HepG2 (cell line): ENCODE results near the gene KCNQ2. TPM values are rescaled to one million over a fixed set of nuclear protein-coding genes. Genes with fewer than 3 reads are reported as not detected.

Source experiments
- ATAC-seq: fragments of 200-7000 bp; cut with Tn5 transposase; 3 replicates; pipeline ENCODE4 v1.9.1; 2020; ENCODE audit warnings: mild to moderate bottlenecking, moderate library complexity
- BruUV-seq: library from RNA; stranded (reverse); fragments of 400-500 nt; replicated peaks from 2 replicates; lab custom pipeline; 2021; lab: Mats Ljungman, UMichigan
- CTCF ChIA-PET: fragments of 300-600 bp; formaldehyde crosslinking; extraction: SDS; loops from one replicate; lab custom pipeline; 2021; ENCODE audit warnings: low total read pairs, inconsistent platforms, low intra/inter-chr PET ratio; lab: Yijun Ruan, JAX
- POLR2A ChIA-PET: fragments of 350-600 bp; sonication (Branson Sonifier 250); formaldehyde crosslinking; loops from one replicate; lab custom pipeline; 2020; ENCODE audit warnings: antibody characterized with exemption, inconsistent platforms; lab: Yijun Ruan, JAX
- DNase-seq: peaks from one replicate; pipeline ENCODE4 v3.0.0-alpha.2; 2015; ENCODE audit warnings: low spot score
- FAIRE-seq: peaks from 3 replicates; lab custom pipeline; 2011; peaks lifted over from hg19 to GRCh38; lab: Jason Lieb, UNC
- H2AFZ ChIP-seq: one replicate; pipeline ENCODE4 v1.6.1; 2011; ENCODE audit warnings: low read length, inconsistent platforms
- H3K27ac ChIP-seq: fragments of 300-600 bp; 3 replicates; pipeline ENCODE4 v1.8.0; 2011; ENCODE audit warnings: mixed run types, mild to moderate bottlenecking, mixed read lengths, low read length, inconsistent platforms; ENCODE audit not compliant: insufficient read depth; ENCODE audit errors: extremely low read length
- H3K27me3 ChIP-seq, 2 experiments: fragments of 200-600 bp in 1 of 2; 2 replicates in 1 of 2; 3 replicates in 1 of 2; pipeline versions ENCODE4 v1.6.0 to v1.8.0; 2011; ENCODE audit warnings: low read length in 2 of 2, mild to moderate bottlenecking in 2 of 2, moderate library complexity in 2 of 2, inconsistent platforms in 1 of 2; ENCODE audit not compliant: insufficient read depth in 2 of 2, control insufficient read depth in 1 of 2
- H3K36me3 ChIP-seq, 2 experiments: fragments of 200-600 bp in 1 of 2; replicated peaks in 1 of 2; 2 replicates in 1 of 2; 3 replicates in 1 of 2; pipeline versions ENCODE4 v1.5.1 to v1.8.0; 2011; ENCODE audit warnings: low read length in 2 of 2, inconsistent platforms in 1 of 2; ENCODE audit not compliant: insufficient read depth in 2 of 2, control insufficient read depth in 1 of 2
- H3K4me1 ChIP-seq: 2 replicates; pipeline ENCODE4 v1.5.1; 2012; ENCODE audit warnings: low read length, inconsistent platforms; ENCODE audit not compliant: insufficient read depth
- H3K4me2 ChIP-seq: 2 replicates; pipeline ENCODE4 v1.6.0; 2011; ENCODE audit warnings: low read depth, low read length, inconsistent platforms
- H3K4me3 ChIP-seq, 3 experiments: fragments of 200-600 bp in 1 of 3; sonication (generic), shearing (Covaris generic) in 1 of 3; replicated peaks in 1 of 3; 2 replicates each; pipeline ENCODE4 v1.5.1; 2011 to 2016; ENCODE audit warnings: low read length in 3 of 3, inconsistent platforms in 2 of 3, low read depth in 2 of 3, mild to moderate bottlenecking in 2 of 3, control low read depth in 1 of 3, mixed read lengths in 1 of 3; ENCODE audit not compliant: insufficient read depth in 1 of 3
- H3K79me2 ChIP-seq: one replicate; pipeline ENCODE4 v1.6.1; 2011; ENCODE audit warnings: low read length, inconsistent platforms; ENCODE audit not compliant: insufficient read depth
- H3K9ac ChIP-seq: 2 replicates; pipeline ENCODE4 v1.6.0; 2011; ENCODE audit warnings: mild to moderate bottlenecking, low read depth, low read length, inconsistent platforms; ENCODE audit not compliant: insufficient read depth
- H3K9me3 ChIP-seq: 2 replicates; pipeline ENCODE4 v1.5.1; 2012; ENCODE audit warnings: mild to moderate bottlenecking, low read length
- H4K20me1 ChIP-seq: 2 replicates; pipeline ENCODE4 v1.6.0; 2011; ENCODE audit warnings: inconsistent platforms, mild to moderate bottlenecking, low read length, moderate library complexity; ENCODE audit not compliant: insufficient read depth
- ARNTL ChIP-seq: sonication (generic); formaldehyde crosslinking; IDR thresholded peaks from 2 replicates; pipeline ENCODE4 v1.4.0; 2020; ENCODE audit warnings: mild to moderate bottlenecking, missing genetic modification reagents
- CAMTA2 ChIP-seq: sonication (generic); formaldehyde crosslinking; IDR thresholded peaks from 2 replicates; pipeline ENCODE4 v1.4.0; 2020; ENCODE audit warnings: mild to moderate bottlenecking, missing genetic modification reagents, borderline replicate concordance
- EZH2 ChIP-seq: conservative IDR thresholded peaks from 2 replicates; pipeline ENCODE4 v1.6.1; 2012; ENCODE audit warnings: mild to moderate bottlenecking, low read depth, low read length, moderate library complexity
- FOXA1 ChIP-seq, 2 experiments: fragments of 450-650 bp in 1 of 2; sonication (generic) in 1 of 2; formaldehyde crosslinking in 1 of 2; IDR thresholded peaks; 2 replicates each; pipeline versions ENCODE4 v1.4.0 to v1.6.1; 2016 to 2020; ENCODE audit warnings: missing genetic modification reagents in 1 of 2
- FOXK1 ChIP-seq: sonication (generic); formaldehyde crosslinking; IDR thresholded peaks from 2 replicates; pipeline ENCODE4 v1.4.0; 2020; ENCODE audit warnings: low read depth, missing genetic modification reagents, borderline replicate concordance
- GABPB1 ChIP-seq: IDR thresholded peaks from 2 replicates; pipeline ENCODE4 v1.6.1; 2016; ENCODE audit warnings: mild to moderate bottlenecking, missing genetic modification reagents, moderate library complexity, missing compliant biosample characterization
- MEIS2 ChIP-seq: sonication (generic); formaldehyde crosslinking; IDR thresholded peaks from 2 replicates; pipeline ENCODE4 v1.9.0; 2021; ENCODE audit warnings: mild to moderate bottlenecking, missing genetic modification reagents
- NR2C2 ChIP-seq: sonication (generic); formaldehyde crosslinking; IDR thresholded peaks from 2 replicates; pipeline ENCODE4 v1.4.0; 2020; ENCODE audit warnings: missing genetic modification reagents, mild to moderate bottlenecking, moderate library complexity, borderline replicate concordance
- NRL ChIP-seq: sonication (generic); formaldehyde crosslinking; IDR thresholded peaks from 2 replicates; pipeline ENCODE4 v1.5.0; 2020; ENCODE audit warnings: missing genetic modification reagents, mild to moderate bottlenecking, moderate library complexity, borderline replicate concordance
- PAF1 ChIP-seq: IDR thresholded peaks from 2 replicates; pipeline ENCODE4 v1.6.1; 2016; ENCODE audit warnings: missing genetic modification reagents, missing compliant biosample characterization
- RXRB ChIP-seq: IDR thresholded peaks from 2 replicates; pipeline ENCODE4 v1.6.1; 2016; ENCODE audit warnings: borderline replicate concordance, missing genetic modification reagents, missing compliant biosample characterization
- SRF ChIP-seq: IDR thresholded peaks from 2 replicates; pipeline ENCODE4 v1.6.1; 2011; ENCODE audit warnings: mild to moderate bottlenecking, low read depth, low read length, moderate library complexity
- TBL1XR1 ChIP-seq: fragments of 150-350 bp; IDR thresholded peaks from 2 replicates; pipeline ENCODE4 v1.6.1; 2014; ENCODE audit warnings: borderline replicate concordance, low read length; ENCODE audit not compliant: partially characterized antibody
- XRCC5 ChIP-seq: fragments of 200-400 bp; formaldehyde crosslinking; optimal IDR thresholded peaks from 2 replicates; pipeline ENCODE3; 2017; ENCODE audit warnings: mild to moderate bottlenecking, low read length
- ZFP62 ChIP-seq: sonication (generic); formaldehyde crosslinking; IDR thresholded peaks from 2 replicates; pipeline ENCODE4 v1.4.0; 2020; ENCODE audit warnings: missing genetic modification reagents
- ZMAT3 ChIP-seq: sonication (generic); formaldehyde crosslinking; conservative IDR thresholded peaks from 2 replicates; pipeline ENCODE4 v1.7.0; 2021; ENCODE audit warnings: missing genetic modification reagents
- ZNF543 ChIP-seq: sonication (generic); formaldehyde crosslinking; IDR thresholded peaks from 2 replicates; pipeline ENCODE4 v1.4.0; 2020; ENCODE audit warnings: mild to moderate bottlenecking, missing genetic modification reagents
- ZNF563 ChIP-seq: sonication (generic); formaldehyde crosslinking; IDR thresholded peaks from 2 replicates; pipeline ENCODE4 v1.8.0; 2022; ENCODE audit warnings: mild to moderate bottlenecking, moderate library complexity, missing genetic modification reagents
- ZNF614 ChIP-seq: IDR thresholded peaks from 2 replicates; pipeline ENCODE4 v1.6.1; 2018; ENCODE audit warnings: missing biosample characterization, missing genetic modification reagents, inconsistent platforms, borderline replicate concordance
- ZNF672 ChIP-seq: sonication (generic); formaldehyde crosslinking; IDR thresholded peaks from 2 replicates; pipeline ENCODE4 v1.8.1; 2022; ENCODE audit warnings: missing genetic modification reagents
- ZNF678 ChIP-seq: sonication (generic); formaldehyde crosslinking; IDR thresholded peaks from 2 replicates; pipeline ENCODE4 v1.4.0; 2020; ENCODE audit warnings: mild to moderate bottlenecking, missing genetic modification reagents
- WGBS: methylation state at CpG from one replicate; pipeline ENCODE4 v1.1.6; 2017; ENCODE audit warnings: low lambda C conversion rate; 5-methylcytosine and 5-hydroxymethylcytosine counted together
- in situ Hi-C: cut with HindIII; loops from 2 replicates; pipeline ENCODE4 v1.10.0; 2017; ENCODE audit warnings: low pct_unique_long_range_greater_than_20kb; ENCODE audit not compliant: extremely low pct_ligation_motif_present
- intact Hi-C: fragments of 100-400 bp; cut with micrococcal nuclease; formaldehyde crosslinking; loops from one replicate; pipeline ENCODE4 v1.10.0; 2022; ENCODE audit not compliant: unreplicated experiment
- polyA plus RNA-seq, 8 experiments: library from polyadenylated mRNA; depleted of rRNA in 3 of 8; stranded (reverse) in 7 of 8; unstranded in 1 of 8; fragments of >200 nt; fragmentation: Illumina TruSeq in 4 of 8; extraction: Trizol in 4 of 8; gene quantifications; 2 replicates each; pipeline versions ENCODE4 v1.2.1 to v1.2.3, GENCODE V29; 2011 to 2016; ENCODE audit warnings: low read depth in 4 of 8, missing spikeins in 1 of 8, mixed read lengths in 1 of 8; ENCODE audit not compliant: insufficient read depth in 1 of 8
- total RNA-seq, 5 experiments: library from RNA; depleted of rRNA; stranded (reverse); fragments of >200 nt; fragmentation: Illumina TruSeq; extraction: Trizol; gene quantifications; 2 replicates each; pipeline ENCODE4 v1.2.3, GENCODE V29; 2016; ENCODE audit warnings: low read depth in 1 of 5
- TF ChIP-seq, protein P1 (sequence below): IDR thresholded peaks from 2 replicates; pipeline ENCODE4 v1.6.1; 2016; ENCODE audit warnings: mild to moderate bottlenecking, missing biosample characterization, missing genetic modification reagents
- TF ChIP-seq, protein P2 (sequence below): sonication (generic); formaldehyde crosslinking; IDR thresholded peaks from 2 replicates; pipeline ENCODE4 v1.5.0; 2020; ENCODE audit warnings: mild to moderate bottlenecking, missing genetic modification reagents, moderate library complexity
- TF ChIP-seq, protein P3 (sequence below): sonication (generic); formaldehyde crosslinking; IDR thresholded peaks from 2 replicates; pipeline ENCODE4 v1.5.1; 2020; ENCODE audit warnings: missing genetic modification reagents, mild to moderate bottlenecking, borderline replicate concordance

Gene KCNQ2
- total and polyA plus RNA-seq, 2 of the 13 experiments (the other 11 are each of a cell fraction or from before 2014, with no cell fraction given): not detected

DNA sequence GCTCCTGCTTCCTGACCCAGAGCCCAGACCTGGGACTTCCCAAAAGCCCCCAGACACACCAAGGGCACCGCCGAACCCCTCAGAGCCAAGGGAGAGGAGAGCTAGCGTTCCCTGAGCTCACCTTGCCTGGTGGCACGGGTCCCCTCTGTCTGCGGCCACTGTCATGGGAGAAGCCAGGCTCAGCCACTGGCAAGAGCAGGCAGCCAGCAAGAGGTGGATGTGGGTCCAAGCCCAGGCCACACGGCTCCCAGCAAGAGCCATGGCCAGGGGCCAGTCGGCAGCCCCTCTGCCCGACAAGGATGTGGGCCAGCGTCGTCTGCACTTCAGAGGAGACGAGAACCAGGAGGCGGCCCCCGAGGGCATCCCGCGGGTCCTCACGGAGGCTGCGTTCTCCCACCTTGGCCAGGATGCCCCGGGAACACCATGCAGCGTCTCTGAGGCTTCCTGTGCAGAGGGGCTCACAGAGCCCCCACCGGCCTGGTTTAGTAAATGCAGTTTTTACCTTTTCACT is 46.0 kb upstream of the KCNQ2 start:
- FAIRE-seq (no peak), DNase-seq (no peak), ATAC-seq (peak; percentile 40)
- intact Hi-C loops (no loop called here), in situ Hi-C loops (no loop called here)
- Histone ChIP-seq H3K4me1 (peaks cover 11% of the 10 kb centered on the region), H3K79me2 (no peaks in the 10 kb centered on the region), H3K9me3 (no peaks in the 10 kb centered on the region), H3K27me3 (peaks cover 25 to 68% of the 10 kb centered on the region in 2 experiments), H3K4me2 (no peak overlapping the region), H2AFZ (no peak overlapping the region), H3K27ac (no peak overlapping the region), H3K4me3 (no peak overlapping the region), H3K36me3 (no peaks in the 10 kb centered on the region), H4K20me1 (peaks cover 2% of the 10 kb centered on the region; the same call in 1 of the 2 replicates), H3K9ac (no peak overlapping the region)
- POLR2A ChIA-PET: no interaction called here
- no TSS peak for BruUV-seq
- CTCF ChIA-PET: interaction anchor here (1.5 kb wide), 1 partner anchor 22 kb away, joined by 4 read pairs; no protein-coding TSS in a partner anchor
- 12% methylated on average over 18 of the region's 20 CpGs for WGBS
- no peak for TF ChIP-seq FOXA1 (IDR thresholded peaks at IDR 0.05)
- TF ChIP-seq FOXA1 (CRISPR knock-in tag; IDR thresholded peaks at IDR 0.05): no peak
- TF ChIP-seq, protein P1, sequence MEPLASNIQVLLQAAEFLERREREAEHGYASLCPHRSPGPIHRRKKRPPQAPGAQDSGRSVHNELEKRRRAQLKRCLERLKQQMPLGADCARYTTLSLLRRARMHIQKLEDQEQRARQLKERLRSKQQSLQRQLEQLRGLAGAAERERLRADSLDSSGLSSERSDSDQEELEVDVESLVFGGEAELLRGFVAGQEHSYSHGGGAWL (CRISPR knock-in tag): no peak
- 0 out of 2 replicates have a peak, but pooled peaks have one; percentile 36 for TF ChIP-seq ZNF678 (CRISPR knock-in tag)
- TF ChIP-seq NR2C2 (CRISPR knock-in tag): no peak
- no peak for TF ChIP-seq ZNF672 (CRISPR knock-in tag)
- TF ChIP-seq, protein P2, sequence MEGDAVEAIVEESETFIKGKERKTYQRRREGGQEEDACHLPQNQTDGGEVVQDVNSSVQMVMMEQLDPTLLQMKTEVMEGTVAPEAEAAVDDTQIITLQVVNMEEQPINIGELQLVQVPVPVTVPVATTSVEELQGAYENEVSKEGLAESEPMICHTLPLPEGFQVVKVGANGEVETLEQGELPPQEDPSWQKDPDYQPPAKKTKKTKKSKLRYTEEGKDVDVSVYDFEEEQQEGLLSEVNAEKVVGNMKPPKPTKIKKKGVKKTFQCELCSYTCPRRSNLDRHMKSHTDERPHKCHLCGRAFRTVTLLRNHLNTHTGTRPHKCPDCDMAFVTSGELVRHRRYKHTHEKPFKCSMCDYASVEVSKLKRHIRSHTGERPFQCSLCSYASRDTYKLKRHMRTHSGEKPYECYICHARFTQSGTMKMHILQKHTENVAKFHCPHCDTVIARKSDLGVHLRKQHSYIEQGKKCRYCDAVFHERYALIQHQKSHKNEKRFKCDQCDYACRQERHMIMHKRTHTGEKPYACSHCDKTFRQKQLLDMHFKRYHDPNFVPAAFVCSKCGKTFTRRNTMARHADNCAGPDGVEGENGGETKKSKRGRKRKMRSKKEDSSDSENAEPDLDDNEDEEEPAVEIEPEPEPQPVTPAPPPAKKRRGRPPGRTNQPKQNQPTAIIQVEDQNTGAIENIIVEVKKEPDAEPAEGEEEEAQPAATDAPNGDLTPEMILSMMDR (CRISPR knock-in tag): peak; percentile 6; the same call in 1 of the 2 replicates
- TF ChIP-seq ARNTL: no peak
- TF ChIP-seq ZNF543 (CRISPR knock-in tag): no peak
- TF ChIP-seq NRL (CRISPR knock-in tag): no peak
- TF ChIP-seq ZFP62 (CRISPR knock-in tag): no peak
- TF ChIP-seq ZNF614 (CRISPR knock-in tag): no peak
- TF ChIP-seq FOXK1 (CRISPR knock-in tag): no peak
- TF ChIP-seq ZMAT3 (CRISPR knock-in tag): no peak
- peak; percentile 69 for TF ChIP-seq EZH2
- TF ChIP-seq, protein P3, sequence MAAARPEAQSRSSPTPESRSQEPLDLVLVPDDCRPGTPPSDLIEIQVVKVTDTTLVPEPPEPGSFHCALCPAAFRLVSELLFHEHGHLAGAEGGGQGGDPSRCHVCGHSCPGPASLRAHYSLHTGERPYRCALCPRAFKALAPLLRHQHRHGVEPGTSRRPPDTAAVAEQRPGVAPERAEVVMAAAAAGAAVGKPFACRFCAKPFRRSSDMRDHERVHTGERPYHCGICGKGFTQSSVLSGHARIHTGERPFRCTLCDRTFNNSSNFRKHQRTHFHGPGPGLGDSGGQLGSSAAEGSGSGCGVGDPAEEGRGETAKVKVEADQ (CRISPR knock-in tag): no peak
- TF ChIP-seq CAMTA2 (CRISPR knock-in tag): no peak
- TF ChIP-seq GABPB1 (CRISPR knock-in tag): no peak
- peak; percentile 69 for TF ChIP-seq XRCC5
- TF ChIP-seq SRF: no peak
- TF ChIP-seq MEIS2: no peak
- 0 out of 2 replicates have a peak, but pooled peaks have one; percentile 27 for TF ChIP-seq ZNF563
- TF ChIP-seq RXRB (CRISPR knock-in tag): no peak
- no peak for TF ChIP-seq TBL1XR1
- TF ChIP-seq PAF1 (CRISPR knock-in tag): no peak
